GM12878 (cell line): Measurements from ENCODE around the gene ADISSP. TPM values are rescaled to one million over a fixed set of nuclear protein-coding genes. Genes with fewer than 3 reads are reported as not detected.

Experiments used
- ATAC-seq: fragments of 200-7000 bp; cut with Tn5 transposase; 3 replicates; pipeline ENCODE4 v1.9.1; 2020; ENCODE audit warnings: mild to moderate bottlenecking, moderate library complexity
- BruUV-seq: library from RNA; stranded (reverse); fragments of 400-500 nt; replicated peaks from 2 replicates; lab custom pipeline; 2021; lab: Mats Ljungman, UMichigan
- CTCF ChIA-PET: fragments of 300-600 bp; sonication (Branson Sonifier 250); formaldehyde crosslinking; extraction: SDS; loops from one replicate; lab custom pipeline; 2021; ENCODE audit warnings: inconsistent platforms; lab: Yijun Ruan, JAX
- POLR2A ChIA-PET: fragments of 350-600 bp; formaldehyde crosslinking; extraction: SDS; loops from one replicate; lab custom pipeline; 2021; ENCODE audit warnings: inconsistent platforms; lab: Charles Lee
- RAD21 ChIA-PET: fragments of 300-600 bp; sonication (Branson Sonifier 250); formaldehyde crosslinking; loops from one replicate; lab custom pipeline; 2023; ENCODE audit warnings: antibody characterized with exemption; ENCODE audit not compliant: unreplicated experiment; lab: Charles Lee
- SMC1A ChIA-PET: fragments of 300-600 bp; sonication (Branson Sonifier 250); formaldehyde crosslinking; loops from one replicate; lab custom pipeline; 2023; ENCODE audit not compliant: unreplicated experiment, uncharacterized antibody; lab: Charles Lee
- DNase-seq: peaks from one replicate; pipeline ENCODE4 v3.0.0-alpha.2; 2011; ENCODE audit warnings: low read depth, low spot score
- FAIRE-seq: peaks from 3 replicates; lab custom pipeline; 2011; peaks lifted over from hg19 to GRCh38; lab: Jason Lieb, UNC
- H2AFZ ChIP-seq: 2 replicates; pipeline ENCODE4 v1.6.0; 2011; ENCODE audit warnings: low read depth, low read length, control low read depth; ENCODE audit not compliant: control insufficient read depth
- H3K27ac ChIP-seq: 2 replicates; pipeline ENCODE4 v1.5.1; 2011; ENCODE audit warnings: control low read depth; ENCODE audit not compliant: control insufficient read depth, insufficient read depth
- H3K27me3 ChIP-seq, 2 experiments: replicated peaks in 1 of 2; 2 replicates each; pipeline versions ENCODE4 v1.6.0 to v1.6.1; 2011; ENCODE audit warnings: low read length in 1 of 2; ENCODE audit not compliant: control insufficient read depth in 2 of 2, insufficient read depth in 2 of 2
- H3K36me3 ChIP-seq, 2 experiments: 2 replicates each; pipeline ENCODE4 v1.5.1; 2011; ENCODE audit warnings: low read length in 1 of 2; ENCODE audit not compliant: control insufficient read depth in 2 of 2, insufficient read depth in 2 of 2
- H3K4me1 ChIP-seq: 2 replicates; pipeline ENCODE4 v1.6.1; 2011; ENCODE audit warnings: mild to moderate bottlenecking, low read length, moderate library complexity, mixed read lengths; ENCODE audit not compliant: control insufficient read depth, insufficient read depth
- H3K4me2 ChIP-seq: 2 replicates; pipeline ENCODE4 v1.6.0; 2011; ENCODE audit warnings: control low read depth; ENCODE audit not compliant: control insufficient read depth, insufficient read depth
- H3K4me3 ChIP-seq: fragments of 200-600 bp; sonication (generic); 2 replicates; pipeline ENCODE4 v1.5.1; 2016
- H3K79me2 ChIP-seq: 2 replicates; pipeline ENCODE4 v1.6.0; 2011; ENCODE audit warnings: low read length; ENCODE audit not compliant: control insufficient read depth, insufficient read depth
- H3K9ac ChIP-seq: 2 replicates; pipeline ENCODE4 v1.8.0; 2011; ENCODE audit warnings: low read length, control low read depth, mixed read lengths; ENCODE audit not compliant: control insufficient read depth, insufficient read depth
- H3K9me3 ChIP-seq: replicated peaks from 3 replicates; pipeline ENCODE4 v1.5.1; 2011; ENCODE audit warnings: mild to moderate bottlenecking, low read length; ENCODE audit not compliant: control insufficient read depth, insufficient read depth
- H4K20me1 ChIP-seq: 2 replicates; pipeline ENCODE4 v1.6.0; 2011; ENCODE audit not compliant: control insufficient read depth, insufficient read depth
- BMI1 ChIP-seq: fragments of 450-650 bp; IDR thresholded peaks from 2 replicates; pipeline ENCODE4 v1.6.1; 2016; ENCODE audit warnings: mild to moderate bottlenecking, moderate library complexity, borderline replicate concordance
- IRF5 ChIP-seq: fragments of 450-650 bp; IDR thresholded peaks from 2 replicates; pipeline ENCODE4 v1.6.1; 2017; ENCODE audit warnings: borderline replicate concordance
- NBN ChIP-seq: fragments of 450-650 bp; IDR thresholded peaks from 2 replicates; pipeline ENCODE4 v1.6.1; 2016
- RBBP5 ChIP-seq: fragments of 200-600 bp; sonication (generic); conservative IDR thresholded peaks from 2 replicates; pipeline ENCODE4 v1.6.1; 2016
- USF1 ChIP-seq: IDR thresholded peaks from 2 replicates; pipeline ENCODE4 v1.6.1; 2011; ENCODE audit warnings: borderline replicate concordance, low read depth, mild to moderate bottlenecking, moderate library complexity, mixed read lengths, low read length; ENCODE audit not compliant: insufficient read depth; ENCODE audit errors: extremely low read length
- ZBED1 ChIP-seq: IDR thresholded peaks from 2 replicates; pipeline ENCODE4 v1.6.1; 2016; ENCODE audit warnings: borderline replicate concordance
- ZNF592 ChIP-seq: fragments of 450-650 bp; IDR thresholded peaks from 2 replicates; pipeline ENCODE4 v1.6.1; 2017; ENCODE audit warnings: mild to moderate bottlenecking, moderate library complexity
- WGBS: methylation state at CpG from one replicate; pipeline ENCODE4 v1.1.6; 2016; ENCODE audit warnings: low lambda C conversion rate; ENCODE audit not compliant: insufficient replicate concordance, insufficient coverage; ENCODE audit errors: missing lambda C conversion rate; 5-methylcytosine and 5-hydroxymethylcytosine counted together
- in situ Hi-C: fragments of 300-500 bp; cut with MboI; formaldehyde crosslinking; loops from 9 replicates; pipeline ENCODE4 v1.14.3; 2018; ENCODE audit warnings: mixed read lengths
- intact Hi-C: fragments of 100-400 bp; cut with micrococcal nuclease; formaldehyde crosslinking; loops from one replicate; pipeline ENCODE4 v1.14.2; 2022; ENCODE audit not compliant: unreplicated experiment
- polyA plus RNA-seq, 11 experiments: library from polyadenylated mRNA; depleted of rRNA in 4 of 11; unstranded in 6 of 11; stranded (reverse) in 5 of 11; fragments of >200 nt; fragmentation: Nextera tagmentation in 4 of 11; fragmentation: Illumina TruSeq in 1 of 11; extraction: Ambion mirVana in 4 of 11; extraction: Trizol in 1 of 11; gene quantifications; 1 replicate in 1 of 11; 2 replicates in 10 of 11; pipeline versions ENCODE4 v1.2.1 to v1.2.3, GENCODE V29; 2011 to 2016; ENCODE audit warnings: inconsistent platforms in 2 of 11, missing spikeins in 2 of 11, low read depth in 1 of 11
- total RNA-seq, 4 experiments: library from RNA; depleted of rRNA in 3 of 4; stranded (reverse); fragments of >200 nt in 3 of 4; fragmentation: Illumina TruSeq in 1 of 4; extraction: Trizol in 1 of 4; gene quantifications; 2 replicates each; pipeline versions ENCODE4 v1.2.1 to v1.2.3, GENCODE V29; 2013 to 2021

The ADISSP gene
- total and polyA plus RNA-seq, 10 of the 15 experiments (the other 5 are each of a cell fraction or from before 2014, with no cell fraction given): 0.80 to 96.3 (median 38.6) TPM

GRCh38 chr20:3732327-3733118 lies 35.0 kb downstream of the ADISSP start, which contains the start of gene HSPA12B:
HSPA12B (plus strand) TSS chr20:3732685; CDS start chr20:3738675, 5,990 bp downstream.
- in situ Hi-C loops: no loop called here
- FAIRE-seq: no peak
- H3K9ac ChIP-seq: no peak within 1 kb of the TSS
- H3K9me3 ChIP-seq: no peaks in the 10 kb centered on the region
- H3K4me1 ChIP-seq: no peaks in the 10 kb centered on the region
- no peaks in the 10 kb centered on the region for H4K20me1 ChIP-seq
- ChIA-PET SMC1A (no interaction called here), RAD21 (no interaction called here), CTCF (no interaction called here), POLR2A (no interaction called here)
- no peaks in the 10 kb centered on the region for H3K36me3 ChIP-seq
- 23% methylated on average over 30 of the region's 67 CpGs for WGBS
- no TSS peak for BruUV-seq
- H3K27ac ChIP-seq: no peak within 1 kb of the TSS
- TF ChIP-seq ZBED1: no peak
- TF ChIP-seq IRF5: no peak
- no peak for TF ChIP-seq USF1
- no peak for TF ChIP-seq BMI1
- TF ChIP-seq NBN: no peak
- TF ChIP-seq ZNF592: no peak
- no peak for TF ChIP-seq RBBP5
- H2AFZ ChIP-seq: no peak within 1 kb of the TSS
- no peak within 1 kb of the TSS for H3K4me3 ChIP-seq
- H3K27me3 ChIP-seq: peaks cover 1 to 4% of the 10 kb centered on the region in 2 experiments; a peak in 1 of 4 replicates
- H3K79me2 ChIP-seq: no peaks in the 10 kb centered on the region
- intact Hi-C loops: no loop called here
- H3K4me2 ChIP-seq: no peak within 1 kb of the TSS
- ATAC-seq: no peak
- DNase-seq: no peak
